ENCODE results near the gene REXO4.

REXO4 gene

GRCh38 chr9:133443982-133444381 is 26.2 kb upstream of the REXO4 start:
- no peak overlapping the region for H3K4me3 ChIP-seq (ENCODE audit: low read depth, low read length)
- no peak for TF ChIP-seq CTCF (IDR thresholded peaks at IDR 0.05; ENCODE audit: low read depth, low read length)
- H3K4me1 ChIP-seq: peaks cover 7% of the 10 kb centered on the region
- DNase-seq: no peak
- no peaks in the 10 kb centered on the region for H3K36me3 ChIP-seq
- no peaks in the 10 kb centered on the region for H3K9me3 ChIP-seq
- H3K27me3 ChIP-seq: no peaks in the 10 kb centered on the region

DNA sequence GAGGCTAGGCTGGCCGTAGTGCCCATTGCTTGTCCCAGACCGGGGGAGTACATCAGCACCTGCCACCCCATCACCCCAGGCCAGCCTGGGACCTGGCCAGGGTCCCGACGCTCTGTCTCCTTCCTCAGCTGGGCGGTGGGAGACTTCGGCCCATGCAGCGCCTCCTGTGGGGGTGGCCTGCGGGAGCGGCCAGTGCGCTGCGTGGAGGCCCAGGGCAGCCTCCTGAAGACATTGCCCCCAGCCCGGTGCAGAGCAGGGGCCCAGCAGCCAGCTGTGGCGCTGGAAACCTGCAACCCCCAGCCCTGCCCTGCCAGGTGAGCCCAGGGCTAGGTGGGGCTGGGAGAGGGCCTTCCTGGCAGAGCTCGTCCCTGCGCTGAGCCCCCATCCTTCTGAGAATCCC is 25.4 kb upstream of the REXO4 start:
- DNase-seq: no peak
- H3K4me1 ChIP-seq: no peaks in the 10 kb centered on the region
- no peaks in the 10 kb centered on the region for H3K36me3 ChIP-seq
- no peak overlapping the region for H3K4me3 ChIP-seq (ENCODE audit: low read depth, low read length)
- no peaks in the 10 kb centered on the region for H3K27me3 ChIP-seq
- no peak for TF ChIP-seq CTCF (IDR thresholded peaks at IDR 0.05; ENCODE audit: low read depth, low read length)
- no peaks in the 10 kb centered on the region for H3K9me3 ChIP-seq

- no peaks in the 10 kb centered on the region for H3K36me3 ChIP-seq
- no peak overlapping the region for H3K4me3 ChIP-seq (ENCODE audit: low read depth, low read length)
- H3K27me3 ChIP-seq: no peaks in the 10 kb centered on the region
- DNase-seq: no peak
- TF ChIP-seq CTCF (IDR thresholded peaks at IDR 0.05; ENCODE audit: low read depth, low read length): no peak
- H3K9me3 ChIP-seq: no peaks in the 10 kb centered on the region
- H3K4me1 ChIP-seq: no peaks in the 10 kb centered on the region
Measured at GRCh38 chr9:133441571-133441970, 23.8 kb upstream of the REXO4 start.

DNA sequence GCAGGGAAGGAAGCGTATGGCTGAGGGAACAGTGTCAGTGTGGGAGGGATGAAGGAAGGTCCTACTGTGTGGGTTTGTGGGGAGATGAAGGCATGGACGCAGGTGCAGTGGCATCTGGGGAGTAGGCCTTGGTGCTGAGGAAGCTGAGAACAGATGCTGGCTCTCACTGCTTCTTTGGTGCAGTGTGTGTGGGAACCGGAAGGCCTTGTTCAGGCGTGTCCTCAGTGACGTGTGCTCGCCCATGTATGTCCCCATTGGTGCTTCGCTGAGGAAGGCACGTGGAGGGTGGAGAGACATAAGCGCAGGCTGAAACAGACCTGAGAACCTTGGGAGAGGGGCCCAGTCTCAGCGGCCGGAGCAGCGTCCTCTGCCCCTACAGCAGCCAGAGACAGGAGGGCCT is 23.1 kb upstream of the REXO4 start:
- TF ChIP-seq CTCF (IDR thresholded peaks at IDR 0.05; ENCODE audit: low read depth, low read length): no peak
- DNase-seq: no peak
- Histone ChIP-seq H3K9me3 (no peaks in the 10 kb centered on the region), H3K27me3 (no peaks in the 10 kb centered on the region), H3K4me3 (ENCODE audit: low read depth, low read length) (no peak overlapping the region), H3K4me1 (no peaks in the 10 kb centered on the region), H3K36me3 (no peaks in the 10 kb centered on the region)

DNA sequence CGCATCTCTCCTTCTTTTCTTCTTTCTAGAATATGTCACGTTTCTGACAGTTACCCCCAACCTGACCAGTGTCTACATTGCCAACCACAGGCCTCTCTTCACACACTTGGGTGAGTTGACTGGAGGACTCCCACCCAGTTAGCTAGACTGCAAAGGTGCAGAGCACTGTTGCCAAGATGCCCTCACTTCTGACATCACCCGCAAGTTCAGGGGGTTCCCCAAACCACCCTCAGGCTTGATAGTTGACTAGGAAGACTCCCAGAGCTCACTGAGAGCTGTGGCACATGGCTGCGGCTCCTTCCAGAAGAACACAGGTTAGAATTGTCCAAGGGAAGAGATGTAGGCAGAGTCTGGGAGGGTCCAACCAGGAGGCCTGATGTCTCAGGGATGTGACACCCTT is 21.5 kb upstream of the REXO4 start:
- H3K36me3 ChIP-seq: no peaks in the 10 kb centered on the region
- H3K27me3 ChIP-seq: no peaks in the 10 kb centered on the region
- H3K4me3 ChIP-seq (ENCODE audit: low read depth, low read length): no peak overlapping the region
- DNase-seq: no peak
- H3K9me3 ChIP-seq: no peaks in the 10 kb centered on the region
- no peak for TF ChIP-seq CTCF (IDR thresholded peaks at IDR 0.05; ENCODE audit: low read depth, low read length)
- H3K4me1 ChIP-seq: no peaks in the 10 kb centered on the region

DNA sequence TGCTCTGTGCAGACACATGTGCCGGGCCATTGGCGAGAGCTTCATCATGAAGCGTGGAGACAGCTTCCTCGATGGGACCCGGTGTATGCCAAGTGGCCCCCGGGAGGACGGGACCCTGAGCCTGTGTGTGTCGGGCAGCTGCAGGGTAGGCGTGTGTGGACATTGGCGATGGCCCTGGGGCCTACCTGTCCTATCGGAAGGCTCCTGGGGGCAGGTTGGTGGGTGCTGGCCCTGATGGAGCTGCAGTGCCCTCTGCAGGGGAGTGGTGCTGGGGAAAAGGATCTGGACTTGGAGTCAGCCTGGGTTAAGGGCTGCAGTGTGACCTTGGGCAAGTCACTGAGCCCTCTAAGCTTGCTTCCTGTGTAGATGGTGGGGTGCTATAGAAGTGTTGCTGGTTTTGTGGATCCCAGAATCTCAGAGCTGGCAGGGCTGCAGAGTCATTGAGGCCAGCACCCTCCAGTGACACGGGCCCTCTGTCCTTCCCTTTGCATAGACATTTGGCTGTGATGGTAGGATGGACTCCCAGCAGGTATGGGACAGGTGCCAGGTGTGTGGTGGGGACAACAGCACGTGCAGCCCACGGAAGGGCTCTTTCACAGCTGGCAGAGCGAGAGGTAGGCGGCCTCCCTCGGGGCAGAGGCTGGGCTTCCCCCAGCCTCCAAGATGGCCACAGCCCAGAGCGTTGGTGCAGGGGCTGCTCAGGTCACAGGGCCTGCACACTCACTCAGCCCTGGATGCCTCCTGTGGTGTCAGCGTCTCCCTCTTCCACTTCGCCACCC is 20.1 kb upstream of the REXO4 start:
- Histone ChIP-seq H3K27me3 (no peaks in the 10 kb centered on the region), H3K4me1 (no peaks in the 10 kb centered on the region), H3K9me3 (no peaks in the 10 kb centered on the region), H3K4me3 (ENCODE audit: low read depth, low read length) (no peak overlapping the region), H3K36me3 (no peaks in the 10 kb centered on the region)
- DNase-seq: no peak
- TF ChIP-seq CTCF (IDR thresholded peaks at IDR 0.05; ENCODE audit: low read depth, low read length): peak; percentile 30
